ENCODE data around the gene SRRM1. TPM values are rescaled to one million over a fixed set of nuclear protein-coding genes. Genes with fewer than 3 reads are reported as not detected.

The SRRM1 gene
- total and polyA plus RNA-seq, 10 of the 15 experiments (the other 5 are each of a cell fraction or from before 2014, with no cell fraction given): 36.8 to 285 (median 126) TPM

GRCh38 chr1:24705260-24706073 lies 62.4 kb downstream of the SRRM1 start (continued):
- TF ChIP-seq ZNF592 (IDR thresholded peaks at IDR 0.05): no peak
- no peak for TF ChIP-seq SIN3A (IDR thresholded peaks at IDR 0.05; ENCODE audit: low read depth, low read length)
- TF ChIP-seq NR2C2 (IDR thresholded peaks at IDR 0.05; ENCODE audit: borderline replicate concordance, control insufficient read depth, insufficient read length, low read depth): no peak
- no peak for TF ChIP-seq ZNF384 (IDR thresholded peaks at IDR 0.05; ENCODE audit: borderline replicate concordance, low read depth, low read length)
- no peak for TF ChIP-seq SMC3 (IDR thresholded peaks at IDR 0.05; ENCODE audit: borderline replicate concordance, low read length)
- TF ChIP-seq CHD4 (IDR thresholded peaks at IDR 0.05): no peak
- TF ChIP-seq NFYA (IDR thresholded peaks at IDR 0.05; ENCODE audit: borderline replicate concordance, low read depth, low read length): peak; percentile 45
- TF ChIP-seq SMARCA5 (IDR thresholded peaks at IDR 0.05): no peak
- TF ChIP-seq SP1 (IDR thresholded peaks at IDR 0.05; ENCODE audit: low read depth, low read length): peak; percentile 79
- TF ChIP-seq NRF1 (conservative IDR thresholded peaks at IDR 0.05; ENCODE audit: low read depth, low read length): no peak
- TF ChIP-seq STAT3 (IDR thresholded peaks at IDR 0.05; ENCODE audit: low read depth, low read length): no peak
- no peak for TF ChIP-seq ZZZ3 (IDR thresholded peaks at IDR 0.05; ENCODE audit: control insufficient read depth, insufficient read length, low read depth)
- peak; percentile 63; the same call in 1 of the 2 replicates for TF ChIP-seq IKZF1 (conservative IDR thresholded peaks at IDR 0.05)
- no peak for TF ChIP-seq CUX1 (IDR thresholded peaks at IDR 0.05; ENCODE audit: insufficient replicate concordance, low read depth, low read length)
- no peak for TF ChIP-seq ATF7 (IDR thresholded peaks at IDR 0.05; ENCODE audit: low read depth)
- no peak for TF ChIP-seq SKIL (IDR thresholded peaks at IDR 0.05; ENCODE audit: low read depth, poor library complexity, severe bottlenecking)
- 0 out of 2 replicates have a peak, but pooled peaks have one; percentile 32 for TF ChIP-seq NBN (IDR thresholded peaks at IDR 0.05)
- TF ChIP-seq IRF3 (IDR thresholded peaks at IDR 0.05): no peak
